GM12878 (cell line): ENCODE data around the gene ZNF813. TPM values are rescaled to one million over a fixed set of nuclear protein-coding genes. Genes with fewer than 3 reads are reported as not detected.

Source experiments
- ATAC-seq: fragments of 200-7000 bp; cut with Tn5 transposase; 3 replicates; pipeline ENCODE4 v1.9.1; 2020; ENCODE audit warnings: mild to moderate bottlenecking, moderate library complexity
- BruUV-seq: library from RNA; stranded (reverse); fragments of 400-500 nt; replicated peaks from 2 replicates; lab custom pipeline; 2021; lab: Mats Ljungman, UMichigan
- CTCF ChIA-PET: fragments of 300-600 bp; sonication (Branson Sonifier 250); formaldehyde crosslinking; extraction: SDS; loops from one replicate; lab custom pipeline; 2021; ENCODE audit warnings: inconsistent platforms; lab: Yijun Ruan, JAX
- POLR2A ChIA-PET: fragments of 350-600 bp; formaldehyde crosslinking; extraction: SDS; loops from one replicate; lab custom pipeline; 2021; ENCODE audit warnings: inconsistent platforms; lab: Charles Lee
- RAD21 ChIA-PET: fragments of 300-600 bp; sonication (Branson Sonifier 250); formaldehyde crosslinking; loops from one replicate; lab custom pipeline; 2023; ENCODE audit warnings: antibody characterized with exemption; ENCODE audit not compliant: unreplicated experiment; lab: Charles Lee
- SMC1A ChIA-PET: fragments of 300-600 bp; sonication (Branson Sonifier 250); formaldehyde crosslinking; loops from one replicate; lab custom pipeline; 2023; ENCODE audit not compliant: unreplicated experiment, uncharacterized antibody; lab: Charles Lee
- DNase-seq: peaks from one replicate; pipeline ENCODE4 v3.0.0-alpha.2; 2011; ENCODE audit warnings: low read depth, low spot score
- FAIRE-seq: peaks from 3 replicates; lab custom pipeline; 2011; peaks lifted over from hg19 to GRCh38; lab: Jason Lieb, UNC
- H2AFZ ChIP-seq: 2 replicates; pipeline ENCODE4 v1.6.0; 2011; ENCODE audit warnings: low read depth, low read length, control low read depth; ENCODE audit not compliant: control insufficient read depth
- H3K27ac ChIP-seq: 2 replicates; pipeline ENCODE4 v1.5.1; 2011; ENCODE audit warnings: control low read depth; ENCODE audit not compliant: control insufficient read depth, insufficient read depth
- H3K27me3 ChIP-seq, 2 experiments: replicated peaks in 1 of 2; 2 replicates each; pipeline versions ENCODE4 v1.6.0 to v1.6.1; 2011; ENCODE audit warnings: low read length in 1 of 2; ENCODE audit not compliant: control insufficient read depth in 2 of 2, insufficient read depth in 2 of 2
- H3K36me3 ChIP-seq, 2 experiments: 2 replicates each; pipeline ENCODE4 v1.5.1; 2011; ENCODE audit warnings: low read length in 1 of 2; ENCODE audit not compliant: control insufficient read depth in 2 of 2, insufficient read depth in 2 of 2
- H3K4me1 ChIP-seq: 2 replicates; pipeline ENCODE4 v1.6.1; 2011; ENCODE audit warnings: mild to moderate bottlenecking, low read length, moderate library complexity, mixed read lengths; ENCODE audit not compliant: control insufficient read depth, insufficient read depth
- H3K4me2 ChIP-seq: 2 replicates; pipeline ENCODE4 v1.6.0; 2011; ENCODE audit warnings: control low read depth; ENCODE audit not compliant: control insufficient read depth, insufficient read depth
- H3K4me3 ChIP-seq: fragments of 200-600 bp; sonication (generic); 2 replicates; pipeline ENCODE4 v1.5.1; 2016
- H3K79me2 ChIP-seq: 2 replicates; pipeline ENCODE4 v1.6.0; 2011; ENCODE audit warnings: low read length; ENCODE audit not compliant: control insufficient read depth, insufficient read depth
- H3K9ac ChIP-seq: 2 replicates; pipeline ENCODE4 v1.8.0; 2011; ENCODE audit warnings: low read length, control low read depth, mixed read lengths; ENCODE audit not compliant: control insufficient read depth, insufficient read depth
- H3K9me3 ChIP-seq: replicated peaks from 3 replicates; pipeline ENCODE4 v1.5.1; 2011; ENCODE audit warnings: mild to moderate bottlenecking, low read length; ENCODE audit not compliant: control insufficient read depth, insufficient read depth
- H4K20me1 ChIP-seq: 2 replicates; pipeline ENCODE4 v1.6.0; 2011; ENCODE audit not compliant: control insufficient read depth, insufficient read depth
- CTCF ChIP-seq, 3 experiments: IDR thresholded peaks in 2 of 3; conservative IDR thresholded peaks in 1 of 3; 2 replicates each; pipeline ENCODE4 v1.5.1; 2011; ENCODE audit warnings: low read depth in 3 of 3, low read length in 3 of 3, mild to moderate bottlenecking in 3 of 3, control low read depth in 2 of 3, moderate library complexity in 2 of 3, inconsistent platforms in 1 of 3, mixed read lengths in 1 of 3; ENCODE audit not compliant: control insufficient read depth in 2 of 3, insufficient read depth in 1 of 3; ENCODE audit errors: extremely low read depth in 1 of 3
- MTA2 ChIP-seq: fragments of 450-650 bp; IDR thresholded peaks from 2 replicates; pipeline ENCODE4 v1.6.1; 2016; ENCODE audit warnings: low read depth, mild to moderate bottlenecking, moderate library complexity
- PRDM15 ChIP-seq: fragments of 450-650 bp; formaldehyde crosslinking; IDR thresholded peaks from 2 replicates; pipeline ENCODE4 v1.4.0; 2020; ENCODE audit warnings: mild to moderate bottlenecking, moderate library complexity
- RUNX3 ChIP-seq: IDR thresholded peaks from 2 replicates; pipeline ENCODE4 v1.6.1; 2012; ENCODE audit warnings: low read length, inconsistent platforms
- ZSCAN29 ChIP-seq: fragments of 450-650 bp; IDR thresholded peaks from 2 replicates; pipeline ENCODE4 v1.6.1; 2017; ENCODE audit warnings: mild to moderate bottlenecking, moderate library complexity
- WGBS: methylation state at CpG from one replicate; pipeline ENCODE4 v1.1.6; 2016; ENCODE audit warnings: low lambda C conversion rate; ENCODE audit not compliant: insufficient replicate concordance, insufficient coverage; ENCODE audit errors: missing lambda C conversion rate; 5-methylcytosine and 5-hydroxymethylcytosine counted together
- in situ Hi-C: fragments of 300-500 bp; cut with MboI; formaldehyde crosslinking; loops from 9 replicates; pipeline ENCODE4 v1.14.3; 2018; ENCODE audit warnings: mixed read lengths
- intact Hi-C: fragments of 100-400 bp; cut with micrococcal nuclease; formaldehyde crosslinking; loops from one replicate; pipeline ENCODE4 v1.14.2; 2022; ENCODE audit not compliant: unreplicated experiment
- polyA plus RNA-seq, 11 experiments: library from polyadenylated mRNA; depleted of rRNA in 4 of 11; unstranded in 6 of 11; stranded (reverse) in 5 of 11; fragments of >200 nt; fragmentation: Nextera tagmentation in 4 of 11; fragmentation: Illumina TruSeq in 1 of 11; extraction: Ambion mirVana in 4 of 11; extraction: Trizol in 1 of 11; gene quantifications; 1 replicate in 1 of 11; 2 replicates in 10 of 11; pipeline versions ENCODE4 v1.2.1 to v1.2.3, GENCODE V29; 2011 to 2016; ENCODE audit warnings: inconsistent platforms in 2 of 11, missing spikeins in 2 of 11, low read depth in 1 of 11
- total RNA-seq, 4 experiments: library from RNA; depleted of rRNA in 3 of 4; stranded (reverse); fragments of >200 nt in 3 of 4; fragmentation: Illumina TruSeq in 1 of 4; extraction: Trizol in 1 of 4; gene quantifications; 2 replicates each; pipeline versions ENCODE4 v1.2.1 to v1.2.3, GENCODE V29; 2013 to 2021

The ZNF813 gene
- total and polyA plus RNA-seq, 10 of the 15 experiments (the other 5 are each of a cell fraction or from before 2014, with no cell fraction given): 0.27 to 4.8 (median 2.6) TPM

- POLR2A ChIA-PET: no interaction called here
- no peak overlapping the region for H3K4me3 ChIP-seq
- intact Hi-C loops (no loop called here), in situ Hi-C loops (no loop called here)
- H3K27me3 ChIP-seq: no peaks in the 10 kb centered on the region
- RAD21 ChIA-PET: no interaction called here
- peaks cover 6% of the 10 kb centered on the region; the same call in 2 of the 3 replicates for H3K9me3 ChIP-seq
- no peak for FAIRE-seq
- SMC1A ChIA-PET: no interaction called here
- no peak for TF ChIP-seq MTA2
- TF ChIP-seq ZSCAN29: no peak
- no peak for TF ChIP-seq RUNX3
- no peak for TF ChIP-seq CTCF (IDR thresholded peaks at IDR 0.05 in 2 of 3, conservative IDR thresholded peaks at IDR 0.05 in 1 of 3; ENCODE audit: control insufficient read depth in 2 of 3, extremely low read depth in 1 of 3, insufficient read depth in 1 of 3, low read depth in 3 of 3, low read length in 3 of 3)
- TF ChIP-seq PRDM15 (CRISPR knock-in tag): no peak
- TF ChIP-seq, all 136 proteins: peak for 0
- ATAC-seq: no peak
- BruUV-seq: no TSS peak
- WGBS: 91% methylated on average over 6 of the region's 6 CpGs
- CTCF ChIA-PET: interaction anchor here (0.9 kb wide), 1 partner anchor 13 kb away, joined by 3 read pairs; no protein-coding TSS in a partner anchor
- no peaks in the 10 kb centered on the region for H3K79me2 ChIP-seq
- DNase-seq: no peak
- no peaks in the 10 kb centered on the region for H3K4me1 ChIP-seq
- H4K20me1 ChIP-seq: no peaks in the 10 kb centered on the region
- H3K4me2 ChIP-seq: no peak overlapping the region
- no peaks in the 10 kb centered on the region for H3K36me3 ChIP-seq
- no peak overlapping the region for H3K9ac ChIP-seq
- H3K27ac ChIP-seq: no peak overlapping the region
- no peak overlapping the region for H2AFZ ChIP-seq
Measured at GRCh38 chr19:53461866-53462265, 5.7 kb upstream of the ZNF813 start.
